Measurements from ENCODE around the gene KCNMA1.
A peak's percentile ranks its signal among the peaks of the same experiment; 100 is the strongest.

The KCNMA1 gene

GRCh38 chr10:77191324-77192049, 446.1 kb downstream of the KCNMA1 start:
- no peak for DNase-seq

- peak; percentile 38 for DNase-seq
Measured at GRCh38 chr10:77190291-77190690, 447.3 kb downstream of the KCNMA1 start.

GRCh38 chr10:77189520-77189919, 448.1 kb downstream of the KCNMA1 start:
- DNase-seq: no peak

- DNase-seq: no peak
Measured at GRCh38 chr10:77189075-77189474, 448.5 kb downstream of the KCNMA1 start.

- no peak for DNase-seq
Measured at GRCh38 chr10:77188521-77188920, 449.1 kb downstream of the KCNMA1 start.

- no peak for DNase-seq
Measured at GRCh38 chr10:77188000-77188395, 449.6 kb downstream of the KCNMA1 start.

- no peak for DNase-seq
Measured at GRCh38 chr10:77187376-77187999, 450.1 kb downstream of the KCNMA1 start.

GRCh38 chr10:77186936-77187335, 450.7 kb downstream of the KCNMA1 start:
- no peak for DNase-seq

GRCh38 chr10:77185696-77186095, 451.9 kb downstream of the KCNMA1 start:
- DNase-seq: no peak

GRCh38 chr10:77182803-77183202, 454.8 kb downstream of the KCNMA1 start:
- DNase-seq: no peak

GRCh38 chr10:77180794-77181193, 456.8 kb downstream of the KCNMA1 start:
- DNase-seq: no peak

- DNase-seq: no peak
Measured at GRCh38 chr10:77180104-77180503, 457.5 kb downstream of the KCNMA1 start.

- DNase-seq: no peak
Measured at GRCh38 chr10:77179015-77179695, 458.5 kb downstream of the KCNMA1 start.

GRCh38 chr10:77177589-77177988, 460.0 kb downstream of the KCNMA1 start:
- DNase-seq: no peak

- DNase-seq: no peak
Measured at GRCh38 chr10:77177161-77177560, 460.4 kb downstream of the KCNMA1 start.

GRCh38 chr10:77176232-77176631, 461.4 kb downstream of the KCNMA1 start:
- no peak for DNase-seq

GRCh38 chr10:77175631-77176222, 461.9 kb downstream of the KCNMA1 start:
- DNase-seq: no peak

GRCh38 chr10:77173615-77174461, 463.8 kb downstream of the KCNMA1 start:
- peak; percentile 22 for DNase-seq

- no peak for DNase-seq
Measured at GRCh38 chr10:77172086-77172485, 465.5 kb downstream of the KCNMA1 start.

GRCh38 chr10:77168861-77169260, 468.7 kb downstream of the KCNMA1 start:
- no peak for DNase-seq

GRCh38 chr10:77168161-77168560, 469.4 kb downstream of the KCNMA1 start:
- DNase-seq: no peak

- peak; percentile 28 for DNase-seq
Measured at GRCh38 chr10:77165445-77166208, 472.0 kb downstream of the KCNMA1 start.

All from GDM1 (cell line).